Keratinocyte (primary cell): Measurements from ENCODE around the gene OR2T1.
"Not testable (repeated sequence)": the region's sequence is repeated elsewhere in the genome, so short reads cannot be mapped to it uniquely, and the experiment has no call there.

Experiments
- EZH2 ChIP-seq: IDR thresholded peaks from one replicate; pipeline ENCODE4 v1.6.1; 2012; ENCODE audit warnings: inconsistent platforms, mild to moderate bottlenecking, low read length, moderate library complexity
- TF ChIP-seq, protein P1 (sequence below), 3 experiments: IDR thresholded peaks in 1 of 3; conservative IDR thresholded peaks in 1 of 3; optimal IDR thresholded peaks in 1 of 3; 2 replicates in 2 of 3; 3 replicates in 1 of 3; pipeline versions ENCODE3 to v1.5.1; 2011; ENCODE audit warnings: low read length in 3 of 3, mild to moderate bottlenecking in 3 of 3, moderate library complexity in 2 of 3, control low read depth in 1 of 3, inconsistent platforms in 1 of 3; ENCODE audit not compliant: insufficient read depth in 2 of 3; ENCODE audit errors: extremely low read depth in 1 of 3

DNA sequence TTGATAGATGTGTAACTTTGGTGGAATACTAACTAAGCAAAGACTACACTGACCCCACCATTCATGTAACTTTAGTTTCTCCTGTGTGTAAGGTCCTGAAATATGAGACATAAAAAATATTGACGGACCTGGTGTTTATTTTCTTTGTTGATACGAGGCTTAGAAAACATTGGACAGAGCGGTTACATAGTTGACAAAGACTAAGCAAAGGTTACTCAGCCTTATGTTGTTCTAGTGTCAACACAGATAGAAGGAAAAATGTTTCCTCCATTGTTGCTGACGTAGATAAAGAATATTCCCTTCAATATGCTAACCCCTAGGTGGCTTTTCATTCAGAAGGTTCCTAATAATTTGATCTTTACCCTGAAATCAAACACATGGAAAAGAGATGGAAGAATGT, 52.2 kb downstream of the OR2T1 start:
- TF ChIP-seq, protein P1, sequence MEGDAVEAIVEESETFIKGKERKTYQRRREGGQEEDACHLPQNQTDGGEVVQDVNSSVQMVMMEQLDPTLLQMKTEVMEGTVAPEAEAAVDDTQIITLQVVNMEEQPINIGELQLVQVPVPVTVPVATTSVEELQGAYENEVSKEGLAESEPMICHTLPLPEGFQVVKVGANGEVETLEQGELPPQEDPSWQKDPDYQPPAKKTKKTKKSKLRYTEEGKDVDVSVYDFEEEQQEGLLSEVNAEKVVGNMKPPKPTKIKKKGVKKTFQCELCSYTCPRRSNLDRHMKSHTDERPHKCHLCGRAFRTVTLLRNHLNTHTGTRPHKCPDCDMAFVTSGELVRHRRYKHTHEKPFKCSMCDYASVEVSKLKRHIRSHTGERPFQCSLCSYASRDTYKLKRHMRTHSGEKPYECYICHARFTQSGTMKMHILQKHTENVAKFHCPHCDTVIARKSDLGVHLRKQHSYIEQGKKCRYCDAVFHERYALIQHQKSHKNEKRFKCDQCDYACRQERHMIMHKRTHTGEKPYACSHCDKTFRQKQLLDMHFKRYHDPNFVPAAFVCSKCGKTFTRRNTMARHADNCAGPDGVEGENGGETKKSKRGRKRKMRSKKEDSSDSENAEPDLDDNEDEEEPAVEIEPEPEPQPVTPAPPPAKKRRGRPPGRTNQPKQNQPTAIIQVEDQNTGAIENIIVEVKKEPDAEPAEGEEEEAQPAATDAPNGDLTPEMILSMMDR (optimal IDR thresholded peaks at IDR 0.05 in 1 of 3, IDR thresholded peaks at IDR 0.05 in 1 of 3, conservative IDR thresholded peaks at IDR 0.05 in 1 of 3; ENCODE audit: extremely low read depth in 1 of 3, insufficient read depth in 2 of 3, low read length in 3 of 3), result not testable (repeated sequence)
- TF ChIP-seq EZH2, result not testable (repeated sequence)
